Peyer's patch (tissue), 4 donors: ENCODE measurements around the gene SMARCD3. TPM values are rescaled to one million over a fixed set of nuclear protein-coding genes. Genes with fewer than 3 reads are reported as not detected.
A peak's percentile ranks its signal among the peaks of the same experiment; 100 is the strongest.

Experiments
- DNase-seq, 3 donors: peaks; one replicate each; pipeline ENCODE4 v3.0.0-alpha.2; 2017 to 2019
- H3K27ac ChIP-seq, 4 donors: fragments of 200-600 bp; sonication (generic); one replicate each; pipeline ENCODE4 v1.5.1; 2016 to 2019
- H3K27me3 ChIP-seq, 2 donors: fragments of 200-600 bp; sonication (generic); one replicate each; pipeline ENCODE4 v1.5.1; 2019
- H3K36me3 ChIP-seq, 3 donors: fragments of 200-600 bp; sonication (generic); one replicate each; pipeline ENCODE4 v1.5.1; 2016 to 2019
- H3K4me1 ChIP-seq, 4 donors: fragments of 200-600 bp; sonication (generic); one replicate each; pipeline ENCODE4 v1.5.1; 2016 to 2019
- H3K4me3 ChIP-seq, 4 donors: fragments of 200-600 bp; sonication (generic); 1 replicate in 3 of 4; 2 replicates in 1 of 4; pipeline ENCODE4 v1.5.1; 2016 to 2019; ENCODE audit warnings: mild to moderate bottlenecking in 1 of 4
- H3K9me3 ChIP-seq, 4 donors: fragments of 200-600 bp; sonication (generic); one replicate each; pipeline ENCODE4 v1.5.1; 2016 to 2019; ENCODE audit warnings: mild to moderate bottlenecking in 1 of 4
- POLR2A ChIP-seq, 2 donors: fragments of 450-650 bp; IDR thresholded peaks; one replicate each; pipeline ENCODE4 v1.5.1; 2017; ENCODE audit warnings: antibody characterized with exemption in 2 of 2, mild to moderate bottlenecking in 2 of 2, moderate library complexity in 2 of 2
- total RNA-seq, 4 donors: library from RNA; depleted of rRNA; stranded (reverse); fragments of >200 nt; gene quantifications; one replicate each; pipeline ENCODE4 v1.1.0, GENCODE V29; 2016
- TF ChIP-seq, protein P1 (sequence below), 6 experiments: fragments of 450-650 bp in 4 of 6; fragments of 200-600 bp in 2 of 6; sonication (generic) in 1 of 6; IDR thresholded peaks; one replicate each; pipeline ENCODE4 v1.5.1; 2017 to 2019; ENCODE audit warnings: antibody characterized with exemption in 6 of 6, mild to moderate bottlenecking in 3 of 6, moderate library complexity in 1 of 6

Gene SMARCD3
- total RNA-seq, 4 donors from 2014 or later = 1.2 to 61.1 (median 18.3) TPM

GRCh38 chr7:151252961-151253711 lies 4.6 kb upstream of the SMARCD3 start:
- no peak for DNase-seq
- Histone ChIP-seq H3K36me3 (no peaks in the 10 kb centered on the region), H3K4me1 (peaks cover 0 to 32% (median 7%) of the 10 kb centered on the region in 4 donors), H3K27ac (peak overlapping the region in 2 of 4 donors; percentile 17 to 86), H3K27me3 (no peaks in the 10 kb centered on the region), H3K9me3 (no peaks in the 10 kb centered on the region), H3K4me3 (no peak overlapping the region)
- TF ChIP-seq, protein P1, sequence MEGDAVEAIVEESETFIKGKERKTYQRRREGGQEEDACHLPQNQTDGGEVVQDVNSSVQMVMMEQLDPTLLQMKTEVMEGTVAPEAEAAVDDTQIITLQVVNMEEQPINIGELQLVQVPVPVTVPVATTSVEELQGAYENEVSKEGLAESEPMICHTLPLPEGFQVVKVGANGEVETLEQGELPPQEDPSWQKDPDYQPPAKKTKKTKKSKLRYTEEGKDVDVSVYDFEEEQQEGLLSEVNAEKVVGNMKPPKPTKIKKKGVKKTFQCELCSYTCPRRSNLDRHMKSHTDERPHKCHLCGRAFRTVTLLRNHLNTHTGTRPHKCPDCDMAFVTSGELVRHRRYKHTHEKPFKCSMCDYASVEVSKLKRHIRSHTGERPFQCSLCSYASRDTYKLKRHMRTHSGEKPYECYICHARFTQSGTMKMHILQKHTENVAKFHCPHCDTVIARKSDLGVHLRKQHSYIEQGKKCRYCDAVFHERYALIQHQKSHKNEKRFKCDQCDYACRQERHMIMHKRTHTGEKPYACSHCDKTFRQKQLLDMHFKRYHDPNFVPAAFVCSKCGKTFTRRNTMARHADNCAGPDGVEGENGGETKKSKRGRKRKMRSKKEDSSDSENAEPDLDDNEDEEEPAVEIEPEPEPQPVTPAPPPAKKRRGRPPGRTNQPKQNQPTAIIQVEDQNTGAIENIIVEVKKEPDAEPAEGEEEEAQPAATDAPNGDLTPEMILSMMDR (IDR thresholded peaks at IDR 0.05) = no peak
- no peak for TF ChIP-seq POLR2A (IDR thresholded peaks at IDR 0.05)

- no peak for DNase-seq
- TF ChIP-seq, protein P1 (IDR thresholded peaks at IDR 0.05) = no peak
- TF ChIP-seq POLR2A (IDR thresholded peaks at IDR 0.05) = no peak
- H3K27me3 ChIP-seq = no peaks in the 10 kb centered on the region
Observed at GRCh38 chr7:151252561-151252835, 4.0 kb upstream of the SMARCD3 start.

DNA sequence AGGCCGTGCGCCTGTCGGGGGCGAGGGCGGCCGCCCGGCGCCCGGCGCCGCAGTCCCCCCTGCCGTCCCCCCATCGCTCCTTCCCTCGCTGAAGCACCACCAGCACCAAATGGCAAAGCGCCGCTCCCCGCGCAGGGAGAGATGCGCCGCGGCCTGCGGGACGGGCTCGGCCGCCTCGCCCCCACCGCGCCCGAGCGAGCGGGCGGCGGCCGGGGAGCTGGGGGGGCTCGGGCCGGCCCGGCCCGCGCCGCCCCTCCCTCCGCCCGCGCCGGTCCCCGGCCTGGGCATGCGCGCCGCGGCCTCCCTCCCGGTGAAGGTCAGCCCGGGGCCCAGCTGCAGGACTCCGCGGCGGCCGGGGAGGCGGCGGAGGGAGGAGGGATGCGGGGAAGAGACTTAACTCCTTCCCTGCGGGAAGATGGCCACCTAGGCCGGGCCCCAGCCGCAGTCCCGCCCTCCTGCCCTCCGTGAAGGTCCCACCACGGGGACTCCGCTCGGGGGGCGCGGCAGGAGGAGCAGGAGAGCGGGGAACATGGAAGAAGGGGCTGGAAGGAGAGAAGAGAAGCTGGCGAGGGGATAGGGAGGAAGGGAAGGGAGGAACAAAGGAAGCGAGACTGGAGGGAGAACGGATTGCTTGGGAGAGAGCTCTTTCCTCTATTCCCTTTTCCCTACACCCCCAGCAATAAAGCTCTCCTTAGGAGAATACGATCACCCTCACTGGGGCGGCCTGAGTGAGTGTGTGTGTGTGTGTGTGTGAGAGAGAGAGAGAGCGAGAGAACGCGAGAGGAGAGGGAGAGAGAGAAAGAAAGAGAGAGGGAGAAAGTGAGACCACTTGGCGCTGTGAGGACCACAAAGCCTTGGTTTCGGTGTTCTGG lies 3.4 kb upstream of the SMARCD3 start:
- H3K4me1 ChIP-seq = peaks cover 0 to 42% (median 14%) of the 10 kb centered on the region in 4 donors
- no peak for DNase-seq
- H3K27me3 ChIP-seq = no peaks in the 10 kb centered on the region

More at GRCh38 chr7:151252561-151252835, 4.0 kb upstream of the SMARCD3 start:
- Histone ChIP-seq H3K4me3 (peak overlapping the region; percentile 31 to 59 (median 44)), H3K9me3 (no peaks in the 10 kb centered on the region), H3K27ac (peak overlapping the region in 3 of 4 donors; percentile 58 to 86 (median 60)), H3K4me1 (peaks cover 0 to 38% (median 13%) of the 10 kb centered on the region in 4 donors), H3K36me3 (no peaks in the 10 kb centered on the region)

GRCh38 chr7:151251328-151251688 lies 2.8 kb upstream of the SMARCD3 start:
- H3K36me3 ChIP-seq = no peaks in the 10 kb centered on the region
- H3K4me3 ChIP-seq = peak overlapping the region; percentile 31 to 59 (median 44)
- TF ChIP-seq POLR2A (IDR thresholded peaks at IDR 0.05) = no peak
- TF ChIP-seq, protein P1 (IDR thresholded peaks at IDR 0.05) = no peak
- H3K4me1 ChIP-seq = peaks cover 0 to 44% (median 14%) of the 10 kb centered on the region in 4 donors
- no peaks in the 10 kb centered on the region for H3K27me3 ChIP-seq
- no peaks in the 10 kb centered on the region for H3K9me3 ChIP-seq
- no peak for DNase-seq
- H3K27ac ChIP-seq = peak overlapping the region; percentile 45 to 86 (median 58)

More for the DNA sequence above, 3.4 kb upstream of the SMARCD3 start:
- peak overlapping the region; percentile 57 to 86 (median 59) for H3K27ac ChIP-seq
- peak overlapping the region; percentile 31 to 59 (median 44) for H3K4me3 ChIP-seq
- TF ChIP-seq, protein P1 (IDR thresholded peaks at IDR 0.05) = no peak
- no peak for TF ChIP-seq POLR2A (IDR thresholded peaks at IDR 0.05)
- H3K36me3 ChIP-seq = no peaks in the 10 kb centered on the region
- H3K9me3 ChIP-seq = no peaks in the 10 kb centered on the region

DNA sequence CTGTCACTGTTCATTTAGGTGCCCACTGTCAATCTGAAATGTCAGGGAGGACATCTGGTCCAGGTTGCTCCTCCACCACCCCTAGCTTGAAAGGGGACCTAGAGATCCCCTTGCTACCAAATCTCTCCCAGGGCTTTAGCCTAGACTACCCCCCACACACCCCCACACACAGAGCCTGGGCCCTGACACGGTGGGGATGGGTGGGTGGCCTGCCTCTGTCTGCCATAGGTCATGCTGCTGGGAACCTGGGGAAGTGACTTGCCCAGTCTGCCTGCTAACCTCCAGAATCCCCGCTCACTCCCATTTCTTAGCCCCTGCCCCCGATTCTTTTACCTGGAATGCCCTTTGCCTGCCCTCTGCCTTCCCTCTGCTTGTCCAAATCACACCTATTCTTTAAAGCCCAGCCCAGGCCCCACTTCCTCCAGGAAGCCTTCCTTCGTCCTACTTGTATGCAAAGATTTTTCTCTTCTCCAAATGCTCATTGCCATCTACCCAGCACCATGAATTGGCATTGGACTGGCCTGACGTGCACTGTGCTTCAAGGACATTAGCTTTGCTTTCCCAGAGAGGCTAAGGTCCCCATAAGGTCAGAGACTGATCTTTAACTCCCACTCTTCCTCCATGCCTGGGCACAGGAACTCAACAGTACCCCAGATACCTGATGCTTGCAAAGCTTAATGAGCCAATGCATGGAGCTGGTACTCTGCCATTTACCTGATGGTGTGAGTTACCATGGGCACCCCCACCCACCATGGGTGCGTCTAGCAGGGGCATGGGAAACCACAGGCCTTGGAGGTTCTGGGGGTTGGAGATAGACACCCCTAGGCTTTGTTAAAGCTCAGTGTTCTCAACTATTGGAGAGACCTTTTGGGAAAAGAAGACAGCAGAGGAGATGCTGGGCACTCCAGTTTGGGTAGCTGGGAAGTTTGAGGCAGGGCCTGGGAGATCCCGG lies 2.0 kb upstream of the SMARCD3 start:
- no peaks in the 10 kb centered on the region for H3K27me3 ChIP-seq
- DNase-seq = no peak
- H3K9me3 ChIP-seq = peaks cover 0 to 1% (median 0%) of the 10 kb centered on the region in 4 donors
- H3K36me3 ChIP-seq = no peaks in the 10 kb centered on the region
- peak overlapping the region; percentile 57 to 86 (median 67) for H3K27ac ChIP-seq
- no peak for TF ChIP-seq POLR2A (IDR thresholded peaks at IDR 0.05)
- TF ChIP-seq, protein P1 (IDR thresholded peaks at IDR 0.05) = no peak
- no peak overlapping the region for H3K4me3 ChIP-seq
- peaks cover 0 to 52% (median 18%) of the 10 kb centered on the region in 4 donors for H3K4me1 ChIP-seq
